Measurements from ENCODE around the gene DHX58.

DHX58 gene

DNA sequence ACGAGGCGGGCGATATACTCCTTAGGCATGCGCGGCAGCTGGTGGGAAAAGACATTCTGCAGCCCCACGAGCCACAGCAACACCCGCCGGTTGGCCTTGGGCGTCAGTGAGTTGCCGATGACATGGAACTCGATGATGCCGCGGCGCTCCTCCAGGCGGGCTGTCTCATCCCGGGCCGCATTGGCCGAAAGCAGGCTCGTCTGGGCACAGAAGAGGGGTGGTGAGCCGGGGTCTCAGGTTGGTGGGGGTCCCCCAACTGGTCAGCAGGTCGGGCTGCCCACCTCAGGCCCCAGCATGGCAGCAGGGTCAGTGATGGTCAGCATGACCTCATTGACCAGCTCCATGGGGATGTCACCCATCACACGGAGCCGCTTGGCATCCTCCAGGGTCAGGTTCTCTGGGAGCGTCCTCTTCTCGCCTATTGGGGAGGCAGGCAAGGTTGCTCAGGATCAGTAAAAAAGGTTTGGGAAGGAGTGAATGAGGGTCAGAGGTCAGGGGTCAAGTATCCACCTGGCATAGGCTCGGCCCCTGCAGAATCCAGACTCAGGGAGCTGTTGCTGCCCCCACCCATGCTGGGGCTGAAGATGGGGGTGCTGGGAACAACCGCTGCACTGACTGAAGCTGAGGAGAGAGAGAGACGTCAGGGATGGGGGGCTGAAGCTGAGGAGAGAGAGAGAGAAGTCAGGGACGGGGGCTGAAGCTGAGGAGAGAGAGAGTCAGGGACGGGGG, 5.0 kb upstream of the DHX58 start (continued):
- TF ChIP-seq, protein P1, sequence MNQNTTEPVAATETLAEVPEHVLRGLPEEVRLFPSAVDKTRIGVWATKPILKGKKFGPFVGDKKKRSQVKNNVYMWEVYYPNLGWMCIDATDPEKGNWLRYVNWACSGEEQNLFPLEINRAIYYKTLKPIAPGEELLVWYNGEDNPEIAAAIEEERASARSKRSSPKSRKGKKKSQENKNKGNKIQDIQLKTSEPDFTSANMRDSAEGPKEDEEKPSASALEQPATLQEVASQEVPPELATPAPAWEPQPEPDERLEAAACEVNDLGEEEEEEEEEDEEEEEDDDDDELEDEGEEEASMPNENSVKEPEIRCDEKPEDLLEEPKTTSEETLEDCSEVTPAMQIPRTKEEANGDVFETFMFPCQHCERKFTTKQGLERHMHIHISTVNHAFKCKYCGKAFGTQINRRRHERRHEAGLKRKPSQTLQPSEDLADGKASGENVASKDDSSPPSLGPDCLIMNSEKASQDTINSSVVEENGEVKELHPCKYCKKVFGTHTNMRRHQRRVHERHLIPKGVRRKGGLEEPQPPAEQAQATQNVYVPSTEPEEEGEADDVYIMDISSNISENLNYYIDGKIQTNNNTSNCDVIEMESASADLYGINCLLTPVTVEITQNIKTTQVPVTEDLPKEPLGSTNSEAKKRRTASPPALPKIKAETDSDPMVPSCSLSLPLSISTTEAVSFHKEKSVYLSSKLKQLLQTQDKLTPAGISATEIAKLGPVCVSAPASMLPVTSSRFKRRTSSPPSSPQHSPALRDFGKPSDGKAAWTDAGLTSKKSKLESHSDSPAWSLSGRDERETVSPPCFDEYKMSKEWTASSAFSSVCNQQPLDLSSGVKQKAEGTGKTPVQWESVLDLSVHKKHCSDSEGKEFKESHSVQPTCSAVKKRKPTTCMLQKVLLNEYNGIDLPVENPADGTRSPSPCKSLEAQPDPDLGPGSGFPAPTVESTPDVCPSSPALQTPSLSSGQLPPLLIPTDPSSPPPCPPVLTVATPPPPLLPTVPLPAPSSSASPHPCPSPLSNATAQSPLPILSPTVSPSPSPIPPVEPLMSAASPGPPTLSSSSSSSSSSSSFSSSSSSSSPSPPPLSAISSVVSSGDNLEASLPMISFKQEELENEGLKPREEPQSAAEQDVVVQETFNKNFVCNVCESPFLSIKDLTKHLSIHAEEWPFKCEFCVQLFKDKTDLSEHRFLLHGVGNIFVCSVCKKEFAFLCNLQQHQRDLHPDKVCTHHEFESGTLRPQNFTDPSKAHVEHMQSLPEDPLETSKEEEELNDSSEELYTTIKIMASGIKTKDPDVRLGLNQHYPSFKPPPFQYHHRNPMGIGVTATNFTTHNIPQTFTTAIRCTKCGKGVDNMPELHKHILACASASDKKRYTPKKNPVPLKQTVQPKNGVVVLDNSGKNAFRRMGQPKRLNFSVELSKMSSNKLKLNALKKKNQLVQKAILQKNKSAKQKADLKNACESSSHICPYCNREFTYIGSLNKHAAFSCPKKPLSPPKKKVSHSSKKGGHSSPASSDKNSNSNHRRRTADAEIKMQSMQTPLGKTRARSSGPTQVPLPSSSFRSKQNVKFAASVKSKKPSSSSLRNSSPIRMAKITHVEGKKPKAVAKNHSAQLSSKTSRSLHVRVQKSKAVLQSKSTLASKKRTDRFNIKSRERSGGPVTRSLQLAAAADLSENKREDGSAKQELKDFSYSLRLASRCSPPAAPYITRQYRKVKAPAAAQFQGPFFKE (tag by site-specific recombination; IDR thresholded peaks at IDR 0.05; ENCODE audit: borderline replicate concordance): no peak
- TF ChIP-seq, protein P2, sequence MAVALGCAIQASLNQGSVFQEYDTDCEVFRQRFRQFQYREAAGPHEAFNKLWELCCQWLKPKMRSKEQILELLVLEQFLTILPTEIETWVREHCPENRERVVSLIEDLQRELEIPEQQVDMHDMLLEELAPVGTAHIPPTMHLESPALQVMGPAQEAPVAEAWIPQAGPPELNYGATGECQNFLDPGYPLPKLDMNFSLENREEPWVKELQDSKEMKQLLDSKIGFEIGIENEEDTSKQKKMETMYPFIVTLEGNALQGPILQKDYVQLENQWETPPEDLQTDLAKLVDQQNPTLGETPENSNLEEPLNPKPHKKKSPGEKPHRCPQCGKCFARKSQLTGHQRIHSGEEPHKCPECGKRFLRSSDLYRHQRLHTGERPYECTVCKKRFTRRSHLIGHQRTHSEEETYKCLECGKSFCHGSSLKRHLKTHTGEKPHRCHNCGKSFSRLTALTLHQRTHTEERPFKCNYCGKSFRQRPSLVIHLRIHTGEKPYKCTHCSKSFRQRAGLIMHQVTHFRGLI (tag by site-specific recombination; IDR thresholded peaks at IDR 0.05): peak; percentile 72; the same call in 1 of the 2 replicates
- peak; percentile 97 for TF ChIP-seq BCL11A (tag by site-specific recombination; IDR thresholded peaks at IDR 0.05; ENCODE audit: low read depth)
- 0 out of 2 replicates have a peak, but pooled peaks have one; percentile 25 for TF ChIP-seq ZNF596 (tag by site-specific recombination; IDR thresholded peaks at IDR 0.05)

DNA sequence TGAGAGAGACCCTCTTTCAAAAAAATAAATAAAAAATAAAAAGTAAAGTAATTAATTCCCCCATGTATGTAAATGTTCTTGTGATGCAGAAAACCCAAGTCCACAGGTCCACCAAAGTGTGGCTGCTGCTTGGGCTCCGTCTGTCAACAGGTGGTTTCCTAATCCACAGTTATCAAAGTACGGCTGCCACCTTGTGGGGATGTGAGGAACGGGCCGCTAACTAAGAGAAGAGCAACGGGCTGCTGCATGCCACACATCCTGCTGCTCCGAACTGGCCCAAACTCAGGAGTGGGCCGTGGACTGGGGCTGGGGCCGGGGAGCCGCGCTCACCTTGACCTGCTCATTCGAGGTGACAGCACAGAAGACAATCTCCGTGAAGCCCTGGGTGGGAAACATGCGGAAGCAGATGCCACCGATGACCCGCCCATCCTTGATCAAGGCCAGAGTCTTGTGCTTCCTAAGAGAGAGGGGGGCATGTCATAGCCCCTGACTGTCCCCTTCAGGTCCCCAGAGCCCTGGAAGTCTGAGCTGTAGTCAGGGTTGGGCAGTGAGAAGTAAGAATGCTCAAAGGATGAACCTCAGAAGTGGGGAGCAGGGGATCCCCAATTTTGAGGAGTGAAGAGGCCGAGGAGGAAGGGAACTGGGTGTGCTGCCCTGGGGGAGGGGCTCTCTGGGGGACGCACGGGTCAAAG, 4.3 kb upstream of the DHX58 start:
- CTCF ChIA-PET: interaction anchor here (0.5 to 17.1 kb wide), 24 partner anchors 9 to 1783 kb away, joined by 3 to 260 read pairs (median 4); partner anchors contain the start of genes DNAJC7 and NKIRAS2
- Histone ChIP-seq H3K4me1 (ENCODE audit: control insufficient read depth, insufficient read depth, low read length) (peaks cover 4% of the 10 kb centered on the region; the same call in 1 of the 2 replicates), H3K27ac (ENCODE audit: extremely low read depth, low read depth, low read length) (no peak overlapping the region), H3K9me3 (ENCODE audit: control insufficient read depth, insufficient read depth, low read depth, low read length) (no peaks in the 10 kb centered on the region), H3K4me3 (ENCODE audit: low read depth, low read length) (no peak overlapping the region), H3K36me3 (ENCODE audit: control insufficient read depth in 2 of 2, insufficient read depth in 1 of 2, low read length in 2 of 2) (peaks cover 9 to 66% of the 10 kb centered on the region in 2 experiments; a peak in 2 of 3 replicates)
- POLR2A ChIA-PET: no interaction called here
- TF ChIP-seq ZNF2 (tag by site-specific recombination; IDR thresholded peaks at IDR 0.05) (peak; percentile 66; the same call in 1 of the 2 replicates), ZNF654 (tag by site-specific recombination; IDR thresholded peaks at IDR 0.05; ENCODE audit: low read depth) (peak; percentile 86), ZNF600 (tag by site-specific recombination; IDR thresholded peaks at IDR 0.05) (peak; percentile 49; the same call in 1 of the 2 replicates), SCRT2 (tag by site-specific recombination; IDR thresholded peaks at IDR 0.05) (peak; percentile 100), ZNF626 (tag by site-specific recombination; IDR thresholded peaks at IDR 0.05) (no peak), ZNF776 (tag by site-specific recombination; IDR thresholded peaks at IDR 0.05; ENCODE audit: borderline replicate concordance) (no peak), SCRT1 (tag by site-specific recombination; IDR thresholded peaks at IDR 0.05; ENCODE audit: borderline replicate concordance) (peak; percentile 100), ZNF140 (tag by site-specific recombination; IDR thresholded peaks at IDR 0.05) (no peak), ZSCAN30 (tag by site-specific recombination; IDR thresholded peaks at IDR 0.05) (0 out of 2 replicates have a peak, but pooled peaks have one; percentile 30), ZNF610 (tag by site-specific recombination; IDR thresholded peaks at IDR 0.05; ENCODE audit: borderline replicate concordance) (no peak), GLIS1 (tag by site-specific recombination; IDR thresholded peaks at IDR 0.05) (no peak), ZNF544 (tag by site-specific recombination; IDR thresholded peaks at IDR 0.05) (no peak), SP7 (tag by site-specific recombination; IDR thresholded peaks at IDR 0.05) (0 out of 2 replicates have a peak, but pooled peaks have one; percentile 20), ZBTB17 (tag by site-specific recombination; IDR thresholded peaks at IDR 0.05) (peak; percentile 33), TRIM28 (IDR thresholded peaks at IDR 0.05; ENCODE audit: borderline replicate concordance, low read length) (no peak)
- TF ChIP-seq, protein P3, sequence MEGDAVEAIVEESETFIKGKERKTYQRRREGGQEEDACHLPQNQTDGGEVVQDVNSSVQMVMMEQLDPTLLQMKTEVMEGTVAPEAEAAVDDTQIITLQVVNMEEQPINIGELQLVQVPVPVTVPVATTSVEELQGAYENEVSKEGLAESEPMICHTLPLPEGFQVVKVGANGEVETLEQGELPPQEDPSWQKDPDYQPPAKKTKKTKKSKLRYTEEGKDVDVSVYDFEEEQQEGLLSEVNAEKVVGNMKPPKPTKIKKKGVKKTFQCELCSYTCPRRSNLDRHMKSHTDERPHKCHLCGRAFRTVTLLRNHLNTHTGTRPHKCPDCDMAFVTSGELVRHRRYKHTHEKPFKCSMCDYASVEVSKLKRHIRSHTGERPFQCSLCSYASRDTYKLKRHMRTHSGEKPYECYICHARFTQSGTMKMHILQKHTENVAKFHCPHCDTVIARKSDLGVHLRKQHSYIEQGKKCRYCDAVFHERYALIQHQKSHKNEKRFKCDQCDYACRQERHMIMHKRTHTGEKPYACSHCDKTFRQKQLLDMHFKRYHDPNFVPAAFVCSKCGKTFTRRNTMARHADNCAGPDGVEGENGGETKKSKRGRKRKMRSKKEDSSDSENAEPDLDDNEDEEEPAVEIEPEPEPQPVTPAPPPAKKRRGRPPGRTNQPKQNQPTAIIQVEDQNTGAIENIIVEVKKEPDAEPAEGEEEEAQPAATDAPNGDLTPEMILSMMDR (tag by site-specific recombination; IDR thresholded peaks at IDR 0.05): peak; percentile 80
- TF ChIP-seq, protein P4, sequence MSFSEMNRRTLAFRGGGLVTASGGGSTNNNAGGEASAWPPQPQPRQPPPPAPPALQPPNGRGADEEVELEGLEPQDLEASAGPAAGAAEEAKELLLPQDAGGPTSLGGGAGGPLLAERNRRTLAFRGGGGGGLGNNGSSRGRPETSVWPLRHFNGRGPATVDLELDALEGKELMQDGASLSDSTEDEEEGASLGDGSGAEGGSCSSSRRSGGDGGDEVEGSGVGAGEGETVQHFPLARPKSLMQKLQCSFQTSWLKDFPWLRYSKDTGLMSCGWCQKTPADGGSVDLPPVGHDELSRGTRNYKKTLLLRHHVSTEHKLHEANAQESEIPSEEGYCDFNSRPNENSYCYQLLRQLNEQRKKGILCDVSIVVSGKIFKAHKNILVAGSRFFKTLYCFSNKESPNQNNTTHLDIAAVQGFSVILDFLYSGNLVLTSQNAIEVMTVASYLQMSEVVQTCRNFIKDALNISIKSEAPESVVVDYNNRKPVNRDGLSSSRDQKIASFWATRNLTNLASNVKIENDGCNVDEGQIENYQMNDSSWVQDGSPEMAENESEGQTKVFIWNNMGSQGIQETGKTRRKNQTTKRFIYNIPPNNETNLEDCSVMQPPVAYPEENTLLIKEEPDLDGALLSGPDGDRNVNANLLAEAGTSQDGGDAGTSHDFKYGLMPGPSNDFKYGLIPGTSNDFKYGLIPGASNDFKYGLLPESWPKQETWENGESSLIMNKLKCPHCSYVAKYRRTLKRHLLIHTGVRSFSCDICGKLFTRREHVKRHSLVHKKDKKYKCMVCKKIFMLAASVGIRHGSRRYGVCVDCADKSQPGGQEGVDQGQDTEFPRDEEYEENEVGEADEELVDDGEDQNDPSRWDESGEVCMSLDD (tag by site-specific recombination; IDR thresholded peaks at IDR 0.05): peak; percentile 76
